ENCODE data around the gene AGPAT2.
"Not testable (repeated sequence)": the region's sequence is repeated elsewhere in the genome, so short reads cannot be mapped to it uniquely, and the experiment has no call there.

DNA sequence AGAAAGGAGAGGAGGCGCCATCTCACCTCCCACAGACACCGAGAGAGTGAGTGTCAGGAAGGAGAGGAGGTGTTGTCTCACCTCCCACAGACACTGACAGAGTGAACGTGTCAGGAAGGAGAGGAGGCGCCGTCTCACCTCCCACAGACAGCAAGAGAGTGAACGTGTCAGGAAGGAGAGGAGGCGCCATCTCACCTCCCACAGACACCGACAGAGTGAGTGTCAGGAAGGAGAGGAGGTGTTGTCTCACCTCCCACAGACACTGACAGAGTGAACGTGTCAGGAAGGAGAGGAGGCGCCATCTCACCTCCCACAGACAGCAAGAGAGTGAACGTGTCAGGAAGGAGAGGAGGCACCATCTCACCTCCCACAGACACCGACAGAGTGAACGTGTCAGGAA lies 55.2 kb downstream of the AGPAT2 start:
- not testable (repeated sequence) for TF ChIP-seq EZH2 (IDR thresholded peaks at IDR 0.05; ENCODE audit: insufficient read depth, low read length)
- TF ChIP-seq, protein P1, sequence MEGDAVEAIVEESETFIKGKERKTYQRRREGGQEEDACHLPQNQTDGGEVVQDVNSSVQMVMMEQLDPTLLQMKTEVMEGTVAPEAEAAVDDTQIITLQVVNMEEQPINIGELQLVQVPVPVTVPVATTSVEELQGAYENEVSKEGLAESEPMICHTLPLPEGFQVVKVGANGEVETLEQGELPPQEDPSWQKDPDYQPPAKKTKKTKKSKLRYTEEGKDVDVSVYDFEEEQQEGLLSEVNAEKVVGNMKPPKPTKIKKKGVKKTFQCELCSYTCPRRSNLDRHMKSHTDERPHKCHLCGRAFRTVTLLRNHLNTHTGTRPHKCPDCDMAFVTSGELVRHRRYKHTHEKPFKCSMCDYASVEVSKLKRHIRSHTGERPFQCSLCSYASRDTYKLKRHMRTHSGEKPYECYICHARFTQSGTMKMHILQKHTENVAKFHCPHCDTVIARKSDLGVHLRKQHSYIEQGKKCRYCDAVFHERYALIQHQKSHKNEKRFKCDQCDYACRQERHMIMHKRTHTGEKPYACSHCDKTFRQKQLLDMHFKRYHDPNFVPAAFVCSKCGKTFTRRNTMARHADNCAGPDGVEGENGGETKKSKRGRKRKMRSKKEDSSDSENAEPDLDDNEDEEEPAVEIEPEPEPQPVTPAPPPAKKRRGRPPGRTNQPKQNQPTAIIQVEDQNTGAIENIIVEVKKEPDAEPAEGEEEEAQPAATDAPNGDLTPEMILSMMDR (IDR thresholded peaks at IDR 0.05; ENCODE audit: insufficient read depth, low read depth, low read length), result not testable (repeated sequence)
